Suprapubic skin (tissue), 3 donors: ENCODE results near the gene SMYD3.

Source experiments
- EP300 ChIP-seq: sonication (generic); formaldehyde crosslinking; IDR thresholded peaks from one replicate; pipeline ENCODE4 v1.6.1; 2017; ENCODE audit warnings: antibody characterized with exemption
- TF ChIP-seq, protein P1 (sequence below), 2 donors: fragments of 200-600 bp in 1 of 2; fragments of 450-650 bp in 1 of 2; sonication (generic) in 1 of 2; IDR thresholded peaks; one replicate each; pipeline ENCODE4 v1.5.1; 2016 to 2019; ENCODE audit warnings: antibody characterized with exemption in 2 of 2, mild to moderate bottlenecking in 1 of 2, moderate library complexity in 1 of 2

DNA sequence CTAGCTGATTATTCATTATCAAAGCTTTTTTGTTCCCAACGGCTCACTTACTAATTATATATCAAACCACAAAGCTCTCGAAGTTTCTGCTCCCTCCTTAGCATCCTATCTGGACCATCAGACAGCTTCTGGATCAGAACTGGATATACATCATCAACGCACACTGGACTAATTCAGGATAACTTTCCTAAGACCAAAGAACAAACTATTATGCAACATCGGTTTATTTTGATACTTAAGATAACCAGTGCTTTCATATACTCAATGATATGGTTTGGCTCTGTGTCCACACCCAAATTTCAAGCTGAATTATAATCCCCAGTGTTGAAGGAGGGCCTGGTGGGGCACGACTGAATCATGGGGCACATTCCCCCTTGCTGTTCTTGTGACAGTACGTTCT, 110.8 kb downstream of the SMYD3 start:
- TF ChIP-seq EP300, result no peak
- TF ChIP-seq, protein P1, sequence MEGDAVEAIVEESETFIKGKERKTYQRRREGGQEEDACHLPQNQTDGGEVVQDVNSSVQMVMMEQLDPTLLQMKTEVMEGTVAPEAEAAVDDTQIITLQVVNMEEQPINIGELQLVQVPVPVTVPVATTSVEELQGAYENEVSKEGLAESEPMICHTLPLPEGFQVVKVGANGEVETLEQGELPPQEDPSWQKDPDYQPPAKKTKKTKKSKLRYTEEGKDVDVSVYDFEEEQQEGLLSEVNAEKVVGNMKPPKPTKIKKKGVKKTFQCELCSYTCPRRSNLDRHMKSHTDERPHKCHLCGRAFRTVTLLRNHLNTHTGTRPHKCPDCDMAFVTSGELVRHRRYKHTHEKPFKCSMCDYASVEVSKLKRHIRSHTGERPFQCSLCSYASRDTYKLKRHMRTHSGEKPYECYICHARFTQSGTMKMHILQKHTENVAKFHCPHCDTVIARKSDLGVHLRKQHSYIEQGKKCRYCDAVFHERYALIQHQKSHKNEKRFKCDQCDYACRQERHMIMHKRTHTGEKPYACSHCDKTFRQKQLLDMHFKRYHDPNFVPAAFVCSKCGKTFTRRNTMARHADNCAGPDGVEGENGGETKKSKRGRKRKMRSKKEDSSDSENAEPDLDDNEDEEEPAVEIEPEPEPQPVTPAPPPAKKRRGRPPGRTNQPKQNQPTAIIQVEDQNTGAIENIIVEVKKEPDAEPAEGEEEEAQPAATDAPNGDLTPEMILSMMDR (IDR thresholded peaks at IDR 0.05), result no peak
